GM19395 (cell line): ENCODE measurements around the gene TXNDC16.
"Not testable (repeated sequence)": the region's sequence is repeated elsewhere in the genome, so short reads cannot be mapped to it uniquely, and the experiment has no call there.

Experiments
- ATAC-seq: cut with Tn5 transposase; IDR thresholded peaks from one replicate; pipeline ENCODE4 v1.9.1; 2021; ENCODE audit warnings: mild to moderate bottlenecking, moderate library complexity; ENCODE audit not compliant: unreplicated experiment

TXNDC16 gene

GRCh38 chr14:52545584-52546317 is 6.6 kb downstream of the TXNDC16 start:
- ATAC-seq, result no peak

- no peak for ATAC-seq
Observed at GRCh38 chr14:52538623-52539022, 13.7 kb downstream of the TXNDC16 start.

DNA sequence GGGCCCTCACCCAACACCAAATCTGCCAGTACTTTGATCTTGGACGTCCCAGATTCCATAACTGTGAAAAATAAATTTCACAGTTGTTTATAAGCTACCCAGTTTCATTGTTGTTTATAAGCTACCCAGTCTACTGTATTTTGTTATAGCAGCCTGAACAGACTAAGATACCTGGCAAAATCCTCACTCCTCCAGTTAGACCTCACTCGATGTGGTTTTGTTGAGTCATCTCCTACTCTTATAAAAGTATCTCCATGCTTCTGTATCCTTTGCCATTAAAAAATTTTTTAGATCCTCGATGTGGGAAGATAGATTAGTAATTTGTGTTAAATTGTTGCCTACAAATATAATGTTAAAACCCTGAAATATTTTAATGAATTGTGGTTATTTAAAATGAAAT is 16.0 kb downstream of the TXNDC16 start:
- no peak for ATAC-seq

DNA sequence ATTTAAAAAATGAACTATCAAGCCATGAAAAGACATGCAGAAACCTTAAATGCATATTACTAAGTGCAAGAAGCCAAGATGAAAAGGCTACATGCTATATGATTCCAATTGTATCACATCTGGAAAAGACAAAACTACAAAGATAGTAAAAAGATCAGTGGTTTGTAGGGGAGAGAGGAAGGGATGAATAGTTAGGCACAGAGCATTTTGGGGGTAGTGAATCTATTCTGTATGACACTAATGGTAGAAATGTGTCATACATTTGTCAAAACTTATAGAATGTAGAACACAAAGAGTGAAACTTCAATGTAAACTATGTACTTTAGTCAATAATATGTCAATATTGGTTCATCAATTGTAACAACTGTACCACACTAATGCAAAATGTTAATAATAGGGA is 20.8 kb downstream of the TXNDC16 start:
- no peak for ATAC-seq

- no peak for ATAC-seq
Observed at GRCh38 chr14:52527052-52527451, 25.3 kb downstream of the TXNDC16 start.

DNA sequence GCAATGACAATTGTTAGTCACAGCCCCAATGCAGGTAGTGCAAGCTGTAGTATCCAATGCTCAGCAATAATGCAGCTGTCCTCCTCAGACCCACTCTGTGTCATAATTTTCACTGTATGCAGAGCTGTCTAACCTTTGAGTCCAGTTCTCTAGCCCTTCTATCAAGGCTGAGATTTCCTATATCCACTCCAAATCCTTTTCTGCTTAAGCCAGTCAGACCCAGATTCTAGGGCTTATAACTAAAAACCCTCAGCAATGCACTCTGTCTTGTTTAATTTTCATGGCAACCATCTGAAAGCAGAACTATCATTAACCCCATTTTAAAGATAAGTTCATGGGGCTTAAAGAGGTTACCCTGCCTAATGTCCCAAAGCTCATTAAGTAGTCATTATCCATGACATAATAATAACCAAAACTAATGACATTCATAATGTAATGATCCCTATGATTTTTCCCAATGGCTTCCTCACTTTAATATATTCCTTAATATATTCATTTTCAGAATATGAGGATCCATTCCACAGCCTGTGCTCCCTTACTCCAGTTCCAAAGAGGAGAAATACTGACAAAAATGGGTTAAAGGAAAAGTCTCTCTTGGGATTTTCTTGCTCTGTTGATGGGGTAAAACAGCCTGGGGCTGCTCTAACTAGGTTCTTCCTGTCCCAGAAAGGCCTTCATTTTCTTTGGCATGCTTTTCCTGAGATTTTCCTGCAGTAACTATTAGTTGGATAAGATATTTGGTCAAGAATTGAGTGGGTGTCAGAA is 29.5 kb downstream of the TXNDC16 start:
- no peak for ATAC-seq

DNA sequence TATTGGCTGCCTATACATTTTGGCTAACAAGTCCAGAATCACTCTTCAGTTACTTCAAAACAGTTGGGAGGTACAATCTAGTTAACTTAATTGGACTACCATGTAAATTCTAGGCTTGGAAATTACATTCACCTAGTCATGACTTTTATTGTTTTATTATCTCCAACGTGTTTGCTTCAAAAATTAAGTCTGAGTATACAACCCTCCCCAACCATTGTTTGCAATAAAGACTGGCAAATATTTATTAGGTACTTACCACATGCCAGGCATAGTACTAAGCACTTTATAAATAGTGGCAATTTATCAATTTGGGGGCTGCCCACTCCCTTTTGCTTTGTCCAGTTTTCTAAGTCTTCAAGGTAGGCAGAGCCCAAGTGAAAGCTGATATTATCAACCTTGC is 30.3 kb downstream of the TXNDC16 start:
- ATAC-seq, result no peak

- no peak for ATAC-seq
Observed at GRCh38 chr14:52514046-52514811, 38.1 kb downstream of the TXNDC16 start.

- ATAC-seq, result no peak
Observed at GRCh38 chr14:52513249-52513648, 39.1 kb downstream of the TXNDC16 start.

DNA sequence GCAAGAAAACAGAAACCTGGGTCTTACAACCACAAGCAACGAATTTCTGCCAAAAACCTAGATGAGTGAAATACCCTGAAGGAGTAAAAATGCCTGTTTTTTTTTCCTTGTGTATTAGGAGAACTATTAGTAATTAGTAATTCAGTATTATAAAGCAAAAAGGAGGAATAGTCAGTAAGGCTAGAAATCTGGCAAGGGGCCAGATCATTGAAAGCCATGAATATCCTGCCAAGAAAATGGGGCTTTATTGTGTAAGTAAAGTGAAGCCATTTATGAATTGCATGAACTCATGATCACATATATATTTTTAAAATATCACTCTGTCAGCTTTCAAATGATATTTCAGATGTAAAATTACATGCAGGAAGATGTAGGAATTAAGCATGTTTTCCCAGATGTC is 57.9 kb downstream of the TXNDC16 start:
- no peak for ATAC-seq

GRCh38 chr14:52485350-52485960 is 66.8 kb downstream of the TXNDC16 start:
- no peak for ATAC-seq

DNA sequence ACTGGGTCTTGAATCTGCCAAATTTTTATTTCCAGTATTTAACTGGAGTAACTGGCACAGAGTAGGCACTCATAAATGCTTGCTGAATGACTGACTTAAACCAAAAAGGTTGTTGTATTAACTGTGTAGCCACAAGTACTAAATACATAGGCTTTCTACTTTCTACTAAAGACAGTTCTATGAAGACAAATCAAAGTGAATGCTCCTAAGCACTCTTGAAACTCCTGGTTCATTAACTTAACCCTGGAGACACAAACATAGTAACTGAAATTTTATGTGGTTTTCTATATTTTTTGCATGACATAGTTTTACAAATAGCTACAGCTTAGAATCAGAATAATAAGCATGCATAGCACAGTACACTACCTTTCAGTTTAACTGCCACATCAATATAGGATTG is 70.4 kb downstream of the TXNDC16 start:
- ATAC-seq, result no peak

DNA sequence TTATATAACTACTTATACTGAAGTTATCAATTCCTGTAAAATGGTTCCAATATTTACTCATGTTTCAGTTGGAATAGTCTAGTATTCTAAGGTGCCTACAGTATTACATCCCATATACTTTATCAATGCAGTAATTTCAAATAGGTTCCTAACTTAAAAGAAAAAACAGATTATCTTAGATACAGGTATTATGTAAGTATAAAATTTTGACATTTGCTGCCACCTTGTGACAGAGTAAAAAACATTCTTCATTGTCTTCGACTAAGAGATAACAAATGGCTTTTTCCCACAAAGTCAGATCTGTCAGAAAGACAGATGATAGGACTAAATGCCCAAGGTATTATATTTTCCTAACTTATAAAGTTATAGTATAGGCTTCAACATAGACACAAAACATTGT is 78.7 kb downstream of the TXNDC16 start:
- no peak for ATAC-seq

DNA sequence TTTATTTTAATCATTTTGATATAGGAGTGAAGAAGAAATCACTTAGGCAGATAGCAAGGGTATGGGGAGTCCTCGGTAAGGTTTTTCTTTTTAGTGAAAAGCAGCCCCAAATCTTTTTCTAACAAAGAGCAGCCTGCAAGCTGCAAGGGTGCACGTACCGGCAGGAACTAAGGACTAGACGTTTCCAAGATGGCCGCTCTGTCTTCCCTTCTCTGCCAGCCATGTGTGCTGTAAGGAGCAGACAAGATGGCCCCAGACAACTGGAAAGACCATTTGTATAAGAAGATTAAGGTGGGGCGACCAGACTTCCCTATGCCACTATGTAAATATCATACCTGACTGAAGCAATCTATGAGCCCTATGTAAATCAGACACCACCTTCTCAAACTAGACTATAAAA is 79.6 kb downstream of the TXNDC16 start:
- ATAC-seq, result no peak

DNA sequence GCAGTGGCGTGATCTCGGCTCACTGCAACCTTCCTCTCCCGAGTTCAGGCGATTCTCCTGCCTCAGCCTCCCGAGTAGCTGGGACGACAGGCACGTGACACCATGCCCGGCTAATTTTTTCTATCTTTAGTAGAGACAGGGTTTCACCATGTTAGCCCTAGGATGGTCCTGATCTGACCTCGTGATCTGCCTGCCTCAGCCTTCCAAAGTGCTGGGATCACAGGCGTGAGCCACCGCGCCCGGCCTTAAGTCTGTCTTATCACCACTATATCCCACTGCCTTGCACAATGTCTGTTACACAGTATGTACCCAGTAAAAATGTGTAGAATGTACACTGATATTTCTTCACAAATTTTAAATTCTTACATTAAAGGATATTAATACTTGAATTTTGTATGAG is 80.1 kb downstream of the TXNDC16 start:
- not testable (repeated sequence) for ATAC-seq

DNA sequence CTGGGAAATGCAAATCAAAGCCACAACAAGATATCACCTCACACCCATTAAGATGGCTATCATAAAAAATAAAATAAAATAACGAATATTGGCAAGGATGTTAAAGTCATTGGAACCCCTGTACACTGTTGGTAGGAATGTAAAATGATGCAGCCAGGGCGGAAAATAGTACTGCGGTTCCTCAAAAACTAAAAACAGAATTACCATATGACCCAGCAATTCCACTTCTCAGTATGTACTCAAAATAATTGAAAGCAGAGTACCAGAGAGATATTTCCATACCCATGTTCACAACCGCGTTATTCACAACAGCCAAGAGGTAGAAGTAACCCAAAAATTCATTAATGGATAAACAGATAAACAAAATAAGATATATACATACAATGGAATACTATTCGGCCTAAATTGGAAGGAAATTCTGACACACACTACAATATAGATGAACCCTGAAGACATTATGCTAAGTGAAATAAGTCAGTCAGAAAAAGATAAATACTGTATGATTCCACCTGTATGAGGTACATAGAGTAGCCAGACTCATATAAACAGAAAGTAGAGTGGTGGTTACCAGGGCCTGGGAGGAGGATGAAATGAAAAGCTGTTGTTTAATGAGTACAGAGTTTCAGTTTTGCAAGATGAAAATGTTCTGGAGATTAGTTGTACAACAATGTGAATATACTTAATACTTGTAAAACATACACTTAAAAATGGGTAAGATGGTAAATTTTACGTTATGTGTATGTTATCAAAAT is 84.6 kb downstream of the TXNDC16 start:
- peak; percentile 53 for ATAC-seq

GRCh38 chr14:52464175-52464574 is 88.1 kb downstream of the TXNDC16 start:
- ATAC-seq, result no peak

- no peak for ATAC-seq
Observed at GRCh38 chr14:52463375-52463774, 88.9 kb downstream of the TXNDC16 start.

DNA sequence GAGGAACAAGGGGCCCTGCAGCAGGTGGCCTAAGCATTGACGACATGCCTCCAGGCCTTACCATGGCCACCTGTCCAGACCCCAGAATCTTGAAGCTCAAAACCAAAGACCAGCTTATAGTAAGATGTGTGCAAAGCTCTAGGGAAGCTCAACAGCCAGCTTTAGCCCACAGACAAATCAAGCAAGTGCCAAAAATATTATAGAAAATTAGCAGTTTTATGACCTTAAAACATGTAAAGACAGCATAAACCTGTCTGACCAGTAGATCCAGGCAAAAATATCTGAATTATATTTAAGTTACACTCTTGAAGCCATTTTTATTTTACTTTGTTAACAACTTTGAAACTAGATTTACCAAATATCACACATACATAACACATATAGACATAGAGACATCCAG is 90.6 kb downstream of the TXNDC16 start:
- no peak for ATAC-seq

DNA sequence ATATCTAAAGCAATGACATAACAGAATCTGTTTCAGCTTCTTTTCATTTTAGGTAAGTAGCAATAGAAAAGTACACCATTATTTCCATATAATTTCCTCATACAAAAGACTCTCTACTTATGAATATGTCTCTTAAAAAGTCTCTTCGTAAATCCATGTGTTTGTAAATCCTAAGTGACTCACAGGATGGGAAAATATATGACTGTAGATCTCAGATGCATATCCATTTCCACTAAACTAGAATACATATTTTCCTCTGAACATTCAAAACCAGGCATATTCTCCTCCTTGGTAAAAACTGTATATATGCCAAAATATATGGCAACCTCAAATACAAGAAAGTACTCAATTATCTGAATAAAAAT is 93.6 kb downstream of the TXNDC16 start:
- no peak for ATAC-seq

DNA sequence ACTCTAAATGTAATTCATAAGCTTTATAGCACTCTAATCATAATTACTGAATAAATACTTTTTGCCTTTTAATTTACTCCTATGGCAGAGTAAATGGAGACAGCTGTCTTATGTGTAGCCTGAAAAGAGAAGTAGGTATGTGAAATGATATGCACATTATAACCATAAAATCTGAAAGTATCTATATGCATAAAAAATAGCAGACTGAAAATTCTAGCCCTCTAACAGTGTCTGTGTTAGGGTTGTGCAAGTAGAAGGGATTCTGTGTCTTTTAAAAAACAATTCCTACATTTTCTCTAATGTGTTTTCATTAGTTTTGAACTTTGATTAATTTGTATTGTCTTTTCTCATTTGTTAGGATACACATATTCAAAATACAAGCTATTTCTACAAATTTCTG is 94.9 kb downstream of the TXNDC16 start:
- ATAC-seq, result no peak
